K562 (cell line): ENCODE data around the gene NSMF. TPM values are rescaled to one million over a fixed set of nuclear protein-coding genes. Genes with fewer than 3 reads are reported as not detected.
A peak's percentile ranks its signal among the peaks of the same experiment; 100 is the strongest.

Experiments used
- ATAC-seq: fragments of 200-7000 bp; cut with Tn5 transposase; 3 replicates; pipeline ENCODE4 v1.9.1; 2020; ENCODE audit warnings: moderate library complexity
- BruUV-seq: library from RNA; stranded (reverse); fragments of 400-500 nt; replicated peaks from 2 replicates; lab custom pipeline; 2021; lab: Mats Ljungman, UMichigan
- CTCF ChIA-PET: fragments of 300-600 bp; formaldehyde crosslinking; extraction: SDS; loops from one replicate; lab custom pipeline; 2021; ENCODE audit warnings: low intra/inter-chr PET ratio; lab: Yijun Ruan, JAX
- POLR2A ChIA-PET: fragments of 300-600, 350-650 bp; sonication (Branson Sonifier 250); formaldehyde crosslinking; extraction: SDS; loops from one replicate; lab custom pipeline; 2021; ENCODE audit warnings: antibody characterized with exemption, inconsistent platforms; lab: Yijun Ruan, JAX
- DNase-seq, 4 experiments: peaks; one replicate each; pipeline versions ENCODE4 v3.0.0 to v3.0.0-alpha.2; 2011 to 2018; ENCODE audit warnings: low spot score in 3 of 4, mixed read lengths in 3 of 4; ENCODE audit errors: extremely low read depth in 1 of 4
- FAIRE-seq: peaks from 2 replicates; lab custom pipeline; 2011; peaks lifted over from hg19 to GRCh38; lab: Jason Lieb, UNC
- H2AFZ ChIP-seq: 2 replicates; pipeline ENCODE4 v1.6.0; 2011; ENCODE audit warnings: low read depth, low read length, control low read depth, inconsistent platforms
- H3K27ac ChIP-seq: fragments of 200-600 bp; 3 replicates; pipeline ENCODE4 v1.8.0; 2011; ENCODE audit warnings: low read depth, mild to moderate bottlenecking, control low read depth, inconsistent platforms, low read length, moderate library complexity, mixed read lengths; ENCODE audit errors: extremely low read depth
- H3K27me3 ChIP-seq, 2 experiments: fragments of 300-600 bp in 1 of 2; 2 replicates in 1 of 2; 3 replicates in 1 of 2; pipeline versions ENCODE4 v1.6.0 to v1.8.0; 2011; ENCODE audit warnings: inconsistent platforms in 2 of 2, low read length in 2 of 2, mild to moderate bottlenecking in 1 of 2, mixed read lengths in 1 of 2, moderate library complexity in 1 of 2; ENCODE audit not compliant: control insufficient read depth in 2 of 2, insufficient read depth in 2 of 2
- H3K36me3 ChIP-seq: fragments of 300-600 bp; 3 replicates; pipeline ENCODE4 v1.8.0; 2011; ENCODE audit warnings: mild to moderate bottlenecking, low read length, inconsistent platforms; ENCODE audit not compliant: control insufficient read depth, insufficient read depth
- H3K4me1 ChIP-seq, 2 experiments: fragments of 200-600 bp in 1 of 2; replicated peaks in 1 of 2; 2 replicates in 1 of 2; 3 replicates in 1 of 2; pipeline versions ENCODE4 v1.5.1 to v1.8.0; 2011; ENCODE audit warnings: inconsistent platforms in 2 of 2, low read length in 2 of 2, mild to moderate bottlenecking in 1 of 2, mixed read lengths in 1 of 2, moderate library complexity in 1 of 2; ENCODE audit not compliant: control insufficient read depth in 2 of 2, insufficient read depth in 2 of 2
- H3K4me2 ChIP-seq: 2 replicates; pipeline ENCODE4 v1.6.1; 2011; ENCODE audit warnings: low read length, control low read depth, inconsistent platforms, mixed read lengths; ENCODE audit not compliant: insufficient read depth
- H3K4me3 ChIP-seq: fragments of 200-600 bp; sonication (generic), shearing (Covaris generic); 2 replicates; pipeline ENCODE4 v1.5.1; 2016; ENCODE audit warnings: control low read depth, inconsistent platforms
- H3K79me2 ChIP-seq: fragments of 200-600 bp; 3 replicates; pipeline ENCODE4 v1.8.0; 2011; ENCODE audit warnings: low read length, inconsistent platforms; ENCODE audit not compliant: control insufficient read depth, insufficient read depth
- H3K9ac ChIP-seq, 2 experiments: 2 replicates each; pipeline versions ENCODE4 v1.6.0 to v1.6.1; 2011; ENCODE audit warnings: low read depth in 2 of 2, low read length in 2 of 2, control low read depth in 1 of 2, inconsistent platforms in 1 of 2, mild to moderate bottlenecking in 1 of 2, mixed read lengths in 1 of 2; ENCODE audit not compliant: insufficient read depth in 1 of 2
- H3K9me1 ChIP-seq: one replicate; pipeline ENCODE4 v1.6.0; 2011; ENCODE audit warnings: inconsistent platforms, mild to moderate bottlenecking, low read length, moderate library complexity; ENCODE audit not compliant: control insufficient read depth, insufficient read depth
- H3K9me3 ChIP-seq: replicated peaks from 2 replicates; pipeline ENCODE4 v1.5.1; 2011; ENCODE audit warnings: low read depth, low read length, inconsistent platforms; ENCODE audit not compliant: control insufficient read depth, insufficient read depth
- H4K20me1 ChIP-seq: replicated peaks from 2 replicates; pipeline ENCODE4 v1.6.1; 2011; ENCODE audit warnings: low read length, inconsistent platforms, mixed read lengths; ENCODE audit not compliant: control insufficient read depth, insufficient read depth
- ESRRB ChIP-seq: fragments of 250-450 bp; sonication (Bioruptor Pico); IDR thresholded peaks from 2 replicates; pipeline ENCODE4 v1.5.0; 2020; ENCODE audit warnings: mild to moderate bottlenecking, moderate library complexity, borderline replicate concordance
- EZH2 ChIP-seq: IDR thresholded peaks from 2 replicates; pipeline ENCODE4 v1.6.1; 2012; ENCODE audit warnings: low read depth, mild to moderate bottlenecking, inconsistent platforms, low read length, borderline replicate concordance
- HSF4 ChIP-seq: fragments of 250-450 bp; sonication (Bioruptor Pico); IDR thresholded peaks from 2 replicates; pipeline ENCODE4 v2.1.2; 2022; ENCODE audit warnings: mild to moderate bottlenecking, moderate library complexity, borderline replicate concordance
- KLF6 ChIP-seq: fragments of 250-450 bp; sonication (Bioruptor Pico); IDR thresholded peaks from 2 replicates; pipeline ENCODE4 v1.4.0; 2020; ENCODE audit warnings: mild to moderate bottlenecking, moderate library complexity, borderline replicate concordance
- MAFG ChIP-seq: fragments of 450-650 bp; conservative IDR thresholded peaks from 2 replicates; pipeline ENCODE4 v1.6.1; 2016; ENCODE audit warnings: missing genetic modification characterization, missing compliant biosample characterization
- NFRKB ChIP-seq: fragments of 450-650 bp; IDR thresholded peaks from 2 replicates; pipeline ENCODE4 v1.6.1; 2016; ENCODE audit warnings: low read depth
- NONO ChIP-seq, 2 experiments: fragments of 200-400 bp in 1 of 2; fragments of 450-650 bp in 1 of 2; formaldehyde crosslinking in 1 of 2; IDR thresholded peaks; 2 replicates each; pipeline ENCODE4 v1.6.1; 2017; ENCODE audit warnings: low read depth in 2 of 2, mild to moderate bottlenecking in 2 of 2, moderate library complexity in 2 of 2, low read length in 1 of 2
- NR3C1 ChIP-seq: sonication (generic); formaldehyde crosslinking; IDR thresholded peaks from 2 replicates; pipeline ENCODE4 v1.8.1; 2022; ENCODE audit warnings: missing genetic modification reagents
- USF1 ChIP-seq: sonication (generic); formaldehyde crosslinking; IDR thresholded peaks from 2 replicates; pipeline ENCODE4 v1.9.0; 2022; ENCODE audit warnings: mild to moderate bottlenecking, missing genetic modification reagents
- ZNF584 ChIP-seq: fragments of 200-800 bp; sonication (Bioruptor generic); IDR thresholded peaks from 2 replicates; pipeline ENCODE4 v1.6.1; 2016; ENCODE audit warnings: low read depth, mild to moderate bottlenecking, missing genetic modification characterization, missing compliant biosample characterization
- WGBS: fragments of 100-300 bp; shearing (Covaris generic); methylation state at CpG from one replicate; pipeline ENCODE4 v1.1.6; 2016; ENCODE audit warnings: low coverage, mixed read lengths; ENCODE audit not compliant: insufficient coverage; ENCODE audit errors: missing lambda C conversion rate; 5-methylcytosine and 5-hydroxymethylcytosine counted together
- in situ Hi-C: fragments of 300-500 bp; cut with MboI; formaldehyde crosslinking; loops from 4 replicates; pipeline ENCODE4 v1.15.0; 2018; ENCODE audit warnings: inconsistent platforms, mixed read lengths
- intact Hi-C: fragments of 100-400 bp; cut with micrococcal nuclease; formaldehyde crosslinking; loops from 2 replicates; pipeline ENCODE4 v1.14.2; 2022
- polyA plus RNA-seq, 8 experiments: library from polyadenylated mRNA; depleted of rRNA in 4 of 8; stranded (reverse) in 5 of 8; unstranded in 3 of 8; fragments of >200 nt; fragmentation: Nextera tagmentation in 2 of 8; fragmentation: Illumina TruSeq in 1 of 8; extraction: Ambion mirVana in 2 of 8; extraction: Trizol in 1 of 8; gene quantifications; 2 replicates each; pipeline versions ENCODE4 v1.2.1 to v1.2.3, GENCODE V29; 2011 to 2014; ENCODE audit warnings: inconsistent platforms in 1 of 8, missing spikeins in 1 of 8
- total RNA-seq, 7 experiments: library from RNA; depleted of rRNA in 6 of 7; stranded (reverse); fragments of >200 nt in 6 of 7; fragmentation: Illumina TruSeq in 2 of 7; extraction: Trizol in 2 of 7; gene quantifications; 2 replicates each; pipeline versions ENCODE4 v1.2.1 to v1.2.3, GENCODE V29; 2011 to 2021; ENCODE audit warnings: low replicate concordance in 1 of 7
- TF ChIP-seq, protein P1 (sequence below): fragments of 250-450 bp; sonication (Bioruptor Pico); IDR thresholded peaks from 2 replicates; pipeline ENCODE4 v1.8.0; 2022; ENCODE audit warnings: inconsistent platforms, mild to moderate bottlenecking, moderate library complexity, borderline replicate concordance
- TF ChIP-seq, protein P2 (sequence below): fragments of 450-650 bp; IDR thresholded peaks from 2 replicates; pipeline ENCODE4 v1.7.1; 2018; ENCODE audit warnings: mild to moderate bottlenecking, low read depth; ENCODE audit not compliant: partially characterized antibody

NSMF gene
- total and polyA plus RNA-seq, 9 of the 15 experiments (the other 6 are each of a cell fraction or from before 2014, with no cell fraction given): 0.20 to 82.7 (median 29.3) TPM

GRCh38 chr9:137482094-137482781, 23.1 kb upstream of the NSMF start (continued):
- 0 out of 2 replicates have a peak, but pooled peaks have one; percentile 15 for TF ChIP-seq KLF6 (CRISPR knock-in tag)
- TF ChIP-seq, protein P1, sequence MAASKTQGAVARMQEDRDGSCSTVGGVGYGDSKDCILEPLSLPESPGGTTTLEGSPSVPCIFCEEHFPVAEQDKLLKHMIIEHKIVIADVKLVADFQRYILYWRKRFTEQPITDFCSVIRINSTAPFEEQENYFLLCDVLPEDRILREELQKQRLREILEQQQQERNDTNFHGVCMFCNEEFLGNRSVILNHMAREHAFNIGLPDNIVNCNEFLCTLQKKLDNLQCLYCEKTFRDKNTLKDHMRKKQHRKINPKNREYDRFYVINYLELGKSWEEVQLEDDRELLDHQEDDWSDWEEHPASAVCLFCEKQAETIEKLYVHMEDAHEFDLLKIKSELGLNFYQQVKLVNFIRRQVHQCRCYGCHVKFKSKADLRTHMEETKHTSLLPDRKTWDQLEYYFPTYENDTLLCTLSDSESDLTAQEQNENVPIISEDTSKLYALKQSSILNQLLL (CRISPR knock-in tag): no peak
- no peak for TF ChIP-seq NONO (IDR thresholded peaks at IDR 0.05; ENCODE audit: low read depth in 2 of 2, low read length in 1 of 2)

- BruUV-seq: no TSS peak
- Histone ChIP-seq H3K4me2 (no peak overlapping the region), H3K9me1 (no peaks in the 10 kb centered on the region), H3K27ac (peak overlapping the region; percentile 33; the same call in 1 of the 3 replicates), H3K79me2 (no peaks in the 10 kb centered on the region), H3K36me3 (no peaks in the 10 kb centered on the region), H4K20me1 (no peaks in the 10 kb centered on the region), H3K4me3 (no peak overlapping the region), H3K27me3 (no peaks in the 10 kb centered on the region), H2AFZ (no peak overlapping the region), H3K9ac (peak overlapping the region in 1 of 2 experiments; percentile 78; a peak in 2 of 4 replicates), H3K4me1 (peaks cover 11 to 70% of the 10 kb centered on the region in 2 experiments), H3K9me3 (peaks cover 3% of the 10 kb centered on the region)
- no peak for FAIRE-seq
- intact Hi-C loops: no loop called here
- 88% methylated on average over 32 of the region's 38 CpGs for WGBS
- in situ Hi-C loops: no loop called here
- DNase-seq: no peak
- ChIA-PET CTCF (no interaction called here), POLR2A (interaction anchor here (1.3 to 1.9 kb wide), 3 partner anchors 11 to 24 kb away, joined by 3 to 11 read pairs (median 6); no protein-coding TSS in a partner anchor)
- ATAC-seq: no peak
- TF ChIP-seq MAFG: no peak
- no peak for TF ChIP-seq ZNF584 (CRISPR knock-in tag)
- TF ChIP-seq NFRKB: no peak
- TF ChIP-seq, protein P2, sequence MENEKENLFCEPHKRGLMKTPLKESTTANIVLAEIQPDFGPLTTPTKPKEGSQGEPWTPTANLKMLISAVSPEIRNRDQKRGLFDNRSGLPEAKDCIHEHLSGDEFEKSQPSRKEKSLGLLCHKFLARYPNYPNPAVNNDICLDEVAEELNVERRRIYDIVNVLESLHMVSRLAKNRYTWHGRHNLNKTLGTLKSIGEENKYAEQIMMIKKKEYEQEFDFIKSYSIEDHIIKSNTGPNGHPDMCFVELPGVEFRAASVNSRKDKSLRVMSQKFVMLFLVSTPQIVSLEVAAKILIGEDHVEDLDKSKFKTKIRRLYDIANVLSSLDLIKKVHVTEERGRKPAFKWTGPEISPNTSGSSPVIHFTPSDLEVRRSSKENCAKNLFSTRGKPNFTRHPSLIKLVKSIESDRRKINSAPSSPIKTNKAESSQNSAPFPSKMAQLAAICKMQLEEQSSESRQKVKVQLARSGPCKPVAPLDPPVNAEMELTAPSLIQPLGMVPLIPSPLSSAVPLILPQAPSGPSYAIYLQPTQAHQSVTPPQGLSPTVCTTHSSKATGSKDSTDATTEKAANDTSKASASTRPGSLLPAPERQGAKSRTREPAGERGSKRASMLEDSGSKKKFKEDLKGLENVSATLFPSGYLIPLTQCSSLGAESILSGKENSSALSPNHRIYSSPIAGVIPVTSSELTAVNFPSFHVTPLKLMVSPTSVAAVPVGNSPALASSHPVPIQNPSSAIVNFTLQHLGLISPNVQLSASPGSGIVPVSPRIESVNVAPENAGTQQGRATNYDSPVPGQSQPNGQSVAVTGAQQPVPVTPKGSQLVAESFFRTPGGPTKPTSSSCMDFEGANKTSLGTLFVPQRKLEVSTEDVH: no peak
- 0 out of 2 replicates have a peak, but pooled peaks have one; percentile 21 for TF ChIP-seq USF1 (CRISPR knock-in tag)
- TF ChIP-seq EZH2: no peak
- no peak for TF ChIP-seq ESRRB
- TF ChIP-seq NR3C1 (CRISPR knock-in tag): no peak
- no peak for TF ChIP-seq HSF4 (CRISPR knock-in tag)
Observed at GRCh38 chr9:137480686-137481683, 21.9 kb upstream of the NSMF start.
